Neural cell (in vitro differentiated cells): ENCODE measurements around the gene MTX3.

Experiments used
- EP300 ChIP-seq: fragments of 450-650 bp; conservative IDR thresholded peaks from 2 replicates; pipeline ENCODE4 v1.6.1; 2014; ENCODE audit warnings: antibody characterized with exemption, mild to moderate bottlenecking, moderate library complexity; ENCODE audit not compliant: poor library complexity, severe bottlenecking
- EZH2 ChIP-seq: fragments of 200-600, 300-800 bp; shearing (Covaris generic), sonication (generic); IDR thresholded peaks from 2 replicates; pipeline ENCODE4 v1.6.1; 2014; ENCODE audit warnings: antibody characterized with exemption, low read length, borderline replicate concordance, mild to moderate bottlenecking; ENCODE audit not compliant: insufficient read depth, poor library complexity, severe bottlenecking
- MXI1 ChIP-seq: fragments of 450-650 bp; conservative IDR thresholded peaks from 2 replicates; pipeline ENCODE4 v1.6.1; 2014; ENCODE audit warnings: antibody characterized with exemption, mild to moderate bottlenecking; ENCODE audit not compliant: poor library complexity, severe bottlenecking
- POLR2AphosphoS5 ChIP-seq: IDR thresholded peaks from 2 replicates; pipeline ENCODE4 v1.6.1; 2012
- RAD21 ChIP-seq: fragments of 450-650 bp; conservative IDR thresholded peaks from 2 replicates; pipeline ENCODE4 v1.6.1; 2014; ENCODE audit warnings: antibody characterized with exemption, mild to moderate bottlenecking, moderate library complexity
- SMC3 ChIP-seq: fragments of 450-650 bp; conservative IDR thresholded peaks from 2 replicates; pipeline ENCODE4 v1.6.1; 2014; ENCODE audit warnings: antibody characterized with exemption, mild to moderate bottlenecking, moderate library complexity; ENCODE audit not compliant: poor library complexity
- TAF1 ChIP-seq: IDR thresholded peaks from 2 replicates; pipeline ENCODE4 v1.6.1; 2012; ENCODE audit warnings: low read depth
- TF ChIP-seq, protein P1 (sequence below): fragments of 450-650 bp; IDR thresholded peaks from 2 replicates; pipeline ENCODE4 v1.5.1; 2014; ENCODE audit warnings: antibody characterized with exemption, mild to moderate bottlenecking, moderate library complexity; ENCODE audit not compliant: poor library complexity, severe bottlenecking
- TF ChIP-seq, protein P2 (sequence below): IDR thresholded peaks from 2 replicates; pipeline ENCODE4 v1.6.1; 2012; ENCODE audit warnings: borderline replicate concordance

DNA sequence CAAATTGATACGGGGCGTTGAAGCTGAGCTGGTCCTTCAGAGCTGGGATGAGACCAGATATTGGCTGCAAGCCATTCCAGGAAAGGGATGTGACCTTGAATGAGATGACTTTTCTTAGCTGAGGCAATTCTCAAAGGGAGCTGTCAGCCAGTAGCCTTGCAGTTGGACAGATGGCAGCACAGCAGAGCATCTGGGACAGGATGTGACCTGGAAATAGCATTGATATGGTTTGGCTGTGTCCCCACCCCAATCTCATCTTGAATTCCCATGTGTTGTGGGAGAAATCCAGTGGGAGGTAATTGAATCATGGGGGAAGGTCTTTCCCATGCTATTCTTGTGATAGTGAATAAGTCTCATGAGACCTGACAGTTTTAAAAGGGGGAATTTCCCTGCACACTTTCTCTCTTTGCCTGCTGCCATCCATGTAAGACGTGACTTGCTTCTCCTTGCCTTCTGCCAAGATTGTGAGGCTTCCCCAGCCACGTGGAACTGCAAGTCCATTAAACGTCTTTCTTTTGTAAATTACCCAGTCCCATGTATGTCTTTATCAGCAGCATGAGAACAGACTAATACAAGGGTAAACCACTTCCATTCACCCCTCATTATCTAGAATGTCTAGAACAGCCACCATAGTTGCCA, 19.8 kb upstream of the MTX3 start:
- no peak for TF ChIP-seq SMC3
- TF ChIP-seq, protein P1, sequence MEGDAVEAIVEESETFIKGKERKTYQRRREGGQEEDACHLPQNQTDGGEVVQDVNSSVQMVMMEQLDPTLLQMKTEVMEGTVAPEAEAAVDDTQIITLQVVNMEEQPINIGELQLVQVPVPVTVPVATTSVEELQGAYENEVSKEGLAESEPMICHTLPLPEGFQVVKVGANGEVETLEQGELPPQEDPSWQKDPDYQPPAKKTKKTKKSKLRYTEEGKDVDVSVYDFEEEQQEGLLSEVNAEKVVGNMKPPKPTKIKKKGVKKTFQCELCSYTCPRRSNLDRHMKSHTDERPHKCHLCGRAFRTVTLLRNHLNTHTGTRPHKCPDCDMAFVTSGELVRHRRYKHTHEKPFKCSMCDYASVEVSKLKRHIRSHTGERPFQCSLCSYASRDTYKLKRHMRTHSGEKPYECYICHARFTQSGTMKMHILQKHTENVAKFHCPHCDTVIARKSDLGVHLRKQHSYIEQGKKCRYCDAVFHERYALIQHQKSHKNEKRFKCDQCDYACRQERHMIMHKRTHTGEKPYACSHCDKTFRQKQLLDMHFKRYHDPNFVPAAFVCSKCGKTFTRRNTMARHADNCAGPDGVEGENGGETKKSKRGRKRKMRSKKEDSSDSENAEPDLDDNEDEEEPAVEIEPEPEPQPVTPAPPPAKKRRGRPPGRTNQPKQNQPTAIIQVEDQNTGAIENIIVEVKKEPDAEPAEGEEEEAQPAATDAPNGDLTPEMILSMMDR = no peak
- TF ChIP-seq POLR2AphosphoS5 = no peak
- TF ChIP-seq MXI1 = no peak
- TF ChIP-seq, protein P2, sequence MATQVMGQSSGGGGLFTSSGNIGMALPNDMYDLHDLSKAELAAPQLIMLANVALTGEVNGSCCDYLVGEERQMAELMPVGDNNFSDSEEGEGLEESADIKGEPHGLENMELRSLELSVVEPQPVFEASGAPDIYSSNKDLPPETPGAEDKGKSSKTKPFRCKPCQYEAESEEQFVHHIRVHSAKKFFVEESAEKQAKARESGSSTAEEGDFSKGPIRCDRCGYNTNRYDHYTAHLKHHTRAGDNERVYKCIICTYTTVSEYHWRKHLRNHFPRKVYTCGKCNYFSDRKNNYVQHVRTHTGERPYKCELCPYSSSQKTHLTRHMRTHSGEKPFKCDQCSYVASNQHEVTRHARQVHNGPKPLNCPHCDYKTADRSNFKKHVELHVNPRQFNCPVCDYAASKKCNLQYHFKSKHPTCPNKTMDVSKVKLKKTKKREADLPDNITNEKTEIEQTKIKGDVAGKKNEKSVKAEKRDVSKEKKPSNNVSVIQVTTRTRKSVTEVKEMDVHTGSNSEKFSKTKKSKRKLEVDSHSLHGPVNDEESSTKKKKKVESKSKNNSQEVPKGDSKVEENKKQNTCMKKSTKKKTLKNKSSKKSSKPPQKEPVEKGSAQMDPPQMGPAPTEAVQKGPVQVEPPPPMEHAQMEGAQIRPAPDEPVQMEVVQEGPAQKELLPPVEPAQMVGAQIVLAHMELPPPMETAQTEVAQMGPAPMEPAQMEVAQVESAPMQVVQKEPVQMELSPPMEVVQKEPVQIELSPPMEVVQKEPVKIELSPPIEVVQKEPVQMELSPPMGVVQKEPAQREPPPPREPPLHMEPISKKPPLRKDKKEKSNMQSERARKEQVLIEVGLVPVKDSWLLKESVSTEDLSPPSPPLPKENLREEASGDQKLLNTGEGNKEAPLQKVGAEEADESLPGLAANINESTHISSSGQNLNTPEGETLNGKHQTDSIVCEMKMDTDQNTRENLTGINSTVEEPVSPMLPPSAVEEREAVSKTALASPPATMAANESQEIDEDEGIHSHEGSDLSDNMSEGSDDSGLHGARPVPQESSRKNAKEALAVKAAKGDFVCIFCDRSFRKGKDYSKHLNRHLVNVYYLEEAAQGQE = no peak
- no peak for TF ChIP-seq TAF1
- TF ChIP-seq EZH2 = no peak
- no peak for TF ChIP-seq RAD21
- no peak for TF ChIP-seq EP300
